Tibial artery (tissue), 4 donors: ENCODE results near the gene GRIK2.

Experiments
- DNase-seq, 2 donors: peaks; one replicate each; pipeline ENCODE4 v3.0.0-alpha.2; 2019
- H3K27ac ChIP-seq, 2 donors: fragments of 200-600 bp; sonication (generic) in 1 of 2; 1 replicate in 1 of 2; 2 replicates in 1 of 2; pipeline ENCODE4 v1.5.1; 2018 to 2019; ENCODE audit warnings: mild to moderate bottlenecking in 1 of 2
- H3K27me3 ChIP-seq, 2 donors: fragments of 200-600 bp; sonication (generic) in 1 of 2; one replicate each; pipeline versions ENCODE4 v1.5.1 to v1.6.0; 2016 to 2019
- H3K36me3 ChIP-seq, 3 donors: fragments of 200-600 bp; sonication (generic) in 2 of 3; one replicate each; pipeline ENCODE4 v1.5.1; 2016 to 2019; ENCODE audit warnings: mild to moderate bottlenecking in 2 of 3
- H3K4me1 ChIP-seq, 4 donors: fragments of 200-600 bp; sonication (generic) in 2 of 4; 1 replicate in 3 of 4; 2 replicates in 1 of 4; pipeline ENCODE4 v1.5.1; 2016 to 2019
- H3K4me3 ChIP-seq, 2 donors: fragments of 200-600 bp; sonication (generic) in 1 of 2; 1 replicate in 1 of 2; 2 replicates in 1 of 2; pipeline ENCODE4 v1.5.1; 2018 to 2019; ENCODE audit warnings: mild to moderate bottlenecking in 2 of 2
- H3K9me3 ChIP-seq, 3 donors: fragments of 200-600 bp; sonication (generic) in 1 of 3; one replicate each; pipeline ENCODE4 v1.5.1; 2016 to 2019
- intact Hi-C: fragments of 100-400 bp; cut with DNase I; formaldehyde crosslinking; loops from one replicate; pipeline ENCODE4 v1.15.0; 2023; ENCODE audit warnings: low total_unique reads
- TF ChIP-seq, protein P1 (sequence below), 2 experiments: fragments of 200-600 bp in 1 of 2; fragments of 450-650 bp in 1 of 2; IDR thresholded peaks; one replicate each; pipeline ENCODE4 v1.5.1; 2017 to 2019; ENCODE audit warnings: antibody characterized with exemption in 2 of 2, mild to moderate bottlenecking in 1 of 2, moderate library complexity in 1 of 2

Gene GRIK2

DNA sequence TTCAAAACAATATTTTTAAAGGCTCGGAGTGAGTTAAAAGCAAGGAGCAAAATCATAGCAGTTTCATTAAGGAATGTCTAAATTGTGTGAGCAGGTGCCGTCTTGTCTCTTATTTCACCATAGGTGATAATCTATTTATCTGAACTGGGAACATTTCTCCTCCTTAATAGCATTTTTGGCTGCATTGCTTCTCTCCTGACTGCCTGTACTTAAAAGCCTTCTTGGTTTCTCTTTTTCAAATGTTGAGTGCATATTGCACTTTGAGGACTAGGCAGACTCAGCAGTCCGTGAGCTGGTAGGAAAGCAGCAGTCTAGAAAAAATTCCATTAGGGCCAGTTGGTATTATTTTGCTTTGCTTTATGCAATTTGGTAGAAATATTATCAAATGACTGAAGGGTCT is 645.9 kb downstream of the GRIK2 start:
- H3K36me3 ChIP-seq = no peaks in the 10 kb centered on the region
- H3K9me3 ChIP-seq = no peaks in the 10 kb centered on the region
- no peak for DNase-seq
- H3K4me1 ChIP-seq = no peaks in the 10 kb centered on the region
- no peaks in the 10 kb centered on the region for H3K27me3 ChIP-seq
- intact Hi-C loops = no loop called here
- no peak overlapping the region for H3K27ac ChIP-seq
- TF ChIP-seq, protein P1, sequence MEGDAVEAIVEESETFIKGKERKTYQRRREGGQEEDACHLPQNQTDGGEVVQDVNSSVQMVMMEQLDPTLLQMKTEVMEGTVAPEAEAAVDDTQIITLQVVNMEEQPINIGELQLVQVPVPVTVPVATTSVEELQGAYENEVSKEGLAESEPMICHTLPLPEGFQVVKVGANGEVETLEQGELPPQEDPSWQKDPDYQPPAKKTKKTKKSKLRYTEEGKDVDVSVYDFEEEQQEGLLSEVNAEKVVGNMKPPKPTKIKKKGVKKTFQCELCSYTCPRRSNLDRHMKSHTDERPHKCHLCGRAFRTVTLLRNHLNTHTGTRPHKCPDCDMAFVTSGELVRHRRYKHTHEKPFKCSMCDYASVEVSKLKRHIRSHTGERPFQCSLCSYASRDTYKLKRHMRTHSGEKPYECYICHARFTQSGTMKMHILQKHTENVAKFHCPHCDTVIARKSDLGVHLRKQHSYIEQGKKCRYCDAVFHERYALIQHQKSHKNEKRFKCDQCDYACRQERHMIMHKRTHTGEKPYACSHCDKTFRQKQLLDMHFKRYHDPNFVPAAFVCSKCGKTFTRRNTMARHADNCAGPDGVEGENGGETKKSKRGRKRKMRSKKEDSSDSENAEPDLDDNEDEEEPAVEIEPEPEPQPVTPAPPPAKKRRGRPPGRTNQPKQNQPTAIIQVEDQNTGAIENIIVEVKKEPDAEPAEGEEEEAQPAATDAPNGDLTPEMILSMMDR (IDR thresholded peaks at IDR 0.05) = no peak
- no peak overlapping the region for H3K4me3 ChIP-seq

DNA sequence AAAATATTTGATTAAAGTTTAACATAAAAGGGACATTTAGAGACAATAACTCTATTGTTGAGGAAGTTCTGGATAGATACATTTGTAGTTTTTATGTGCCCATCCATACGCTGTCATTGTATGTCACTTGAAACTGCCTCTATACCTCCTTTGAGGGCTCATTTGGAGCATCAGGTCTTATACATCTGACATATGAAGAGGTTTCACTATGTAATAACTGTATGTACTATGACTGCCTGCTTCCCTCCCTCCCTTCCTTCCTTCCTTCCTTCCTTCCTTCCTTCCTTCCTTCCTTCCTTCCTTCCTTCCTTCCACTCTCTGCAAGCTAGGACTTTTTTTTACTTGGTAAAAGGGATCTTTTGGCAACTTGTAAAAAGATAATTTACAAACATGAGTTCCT is 657.5 kb downstream of the GRIK2 start:
- DNase-seq = no peak

DNA sequence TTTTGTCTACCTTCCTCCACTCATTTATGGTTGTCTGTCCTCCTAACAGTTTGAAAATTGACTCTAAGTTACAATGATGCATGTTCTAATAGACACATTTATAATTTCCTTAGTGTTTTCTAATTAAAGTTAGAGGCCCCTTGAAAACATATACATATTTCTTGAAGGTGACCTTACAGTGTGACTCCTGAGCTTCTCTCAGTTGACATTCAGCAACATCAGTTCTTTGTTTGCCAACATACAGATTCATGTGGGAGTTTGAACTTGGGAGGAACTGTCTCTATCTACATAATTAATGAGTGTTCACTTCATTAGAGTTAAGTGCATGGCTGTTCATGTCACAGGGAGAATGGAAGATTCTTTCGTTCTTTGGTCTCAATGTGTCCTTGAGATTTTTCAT is 658.2 kb downstream of the GRIK2 start:
- TF ChIP-seq, protein P1 (IDR thresholded peaks at IDR 0.05) = no peak
- H3K27ac ChIP-seq = no peak overlapping the region
- intact Hi-C loops = no loop called here

More for the DNA sequence above, 657.5 kb downstream of the GRIK2 start:
- H3K9me3 ChIP-seq = no peaks in the 10 kb centered on the region
- H3K4me1 ChIP-seq = no peaks in the 10 kb centered on the region
- H3K27ac ChIP-seq = no peak overlapping the region
- no peaks in the 10 kb centered on the region for H3K36me3 ChIP-seq
- no peaks in the 10 kb centered on the region for H3K27me3 ChIP-seq
- intact Hi-C loops = no loop called here
- TF ChIP-seq, protein P1 (IDR thresholded peaks at IDR 0.05) = no peak
- H3K4me3 ChIP-seq = no peak overlapping the region

DNA sequence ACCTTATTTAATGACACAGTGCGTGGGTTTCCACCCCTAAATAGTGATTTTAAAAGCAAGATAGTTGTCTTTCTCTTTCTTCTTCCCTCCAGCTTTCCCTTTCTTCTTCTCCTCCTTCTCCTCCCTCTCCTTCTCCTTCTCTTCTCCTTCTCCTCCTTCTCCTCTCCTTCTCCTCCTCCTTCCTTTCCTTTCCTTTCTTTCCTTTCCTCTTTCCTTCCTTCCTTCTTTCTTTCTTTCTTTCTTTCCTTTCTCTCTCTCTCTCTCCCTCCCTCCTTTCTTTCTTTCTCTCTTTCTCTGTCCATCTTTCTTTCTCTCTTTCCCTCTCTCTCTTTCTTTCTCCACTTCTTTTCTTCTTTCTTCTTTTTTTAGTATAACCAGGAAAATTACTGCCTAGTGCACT is 670.6 kb downstream of the GRIK2 start:
- Histone ChIP-seq H3K4me1 (no peaks in the 10 kb centered on the region), H3K4me3 (no peak overlapping the region), H3K36me3 (no peaks in the 10 kb centered on the region), H3K9me3 (no peaks in the 10 kb centered on the region), H3K27ac (no peak overlapping the region), H3K27me3 (no peaks in the 10 kb centered on the region)
- DNase-seq = no peak
- intact Hi-C loops = no loop called here
- TF ChIP-seq, protein P1 (IDR thresholded peaks at IDR 0.05) = no peak

More for the DNA sequence above, 658.2 kb downstream of the GRIK2 start:
- Histone ChIP-seq H3K4me3 (no peak overlapping the region), H3K9me3 (no peaks in the 10 kb centered on the region), H3K27me3 (no peaks in the 10 kb centered on the region), H3K36me3 (no peaks in the 10 kb centered on the region), H3K4me1 (no peaks in the 10 kb centered on the region)
- no peak for DNase-seq

DNA sequence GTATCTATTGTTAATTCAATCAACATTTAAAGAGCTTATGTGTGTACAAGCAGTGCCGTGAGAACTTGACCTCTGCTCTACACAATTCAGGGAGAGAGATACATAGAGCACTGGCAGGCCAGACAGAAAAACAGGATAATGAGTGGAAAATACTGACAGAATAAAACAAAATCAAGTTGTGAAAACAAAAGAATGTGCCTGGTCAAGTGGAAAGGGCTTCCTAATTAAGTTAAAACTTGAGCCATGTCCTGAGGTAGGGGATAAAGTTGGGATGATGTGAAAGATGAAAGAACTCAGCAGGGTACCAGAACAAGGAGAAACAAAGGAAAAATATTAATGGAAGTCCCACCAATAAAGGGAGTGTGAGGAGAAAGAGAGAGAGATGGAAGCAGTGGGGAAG is 672.8 kb downstream of the GRIK2 start:
- no peaks in the 10 kb centered on the region for H3K27me3 ChIP-seq
- TF ChIP-seq, protein P1 (IDR thresholded peaks at IDR 0.05) = no peak
- intact Hi-C loops = no loop called here
- H3K36me3 ChIP-seq = no peaks in the 10 kb centered on the region
- no peaks in the 10 kb centered on the region for H3K4me1 ChIP-seq
- no peak overlapping the region for H3K27ac ChIP-seq
- H3K9me3 ChIP-seq = no peaks in the 10 kb centered on the region
- H3K4me3 ChIP-seq = no peak overlapping the region
- DNase-seq = no peak

DNA sequence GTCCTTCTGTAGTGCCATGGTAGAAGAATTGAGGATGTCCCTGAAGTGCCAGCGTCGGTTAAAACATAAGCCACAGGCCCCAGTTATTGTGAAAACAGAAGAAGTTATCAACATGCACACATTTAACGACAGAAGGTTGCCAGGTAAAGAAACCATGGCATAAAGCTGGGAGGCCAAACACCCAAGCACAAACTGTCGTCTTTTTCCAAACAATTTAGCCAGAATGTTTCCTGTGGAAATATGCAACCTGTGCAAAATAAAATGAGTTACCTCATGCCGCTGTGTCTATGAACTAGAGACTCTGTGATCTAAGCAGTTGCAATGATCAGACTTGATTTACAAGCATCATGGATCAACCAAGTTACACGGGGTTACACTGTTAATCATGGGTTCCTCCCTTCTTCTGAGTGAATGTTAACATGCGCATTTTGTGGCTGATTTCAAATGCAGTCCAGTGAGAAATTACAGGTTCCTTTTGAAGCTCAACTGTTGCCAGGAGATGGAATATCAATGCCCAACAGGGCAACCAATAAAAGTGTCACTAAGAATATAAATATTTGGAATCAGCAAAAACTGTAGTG is 674.9 kb downstream of the GRIK2 start:
- intact Hi-C loops = no loop called here

More for the DNA sequence above, 674.9 kb downstream of the GRIK2 start:
- H3K27ac ChIP-seq = no peak overlapping the region
- no peaks in the 10 kb centered on the region for H3K4me1 ChIP-seq
- H3K27me3 ChIP-seq = no peaks in the 10 kb centered on the region
- no peaks in the 10 kb centered on the region for H3K36me3 ChIP-seq
- H3K9me3 ChIP-seq = no peaks in the 10 kb centered on the region
- no peak for DNase-seq
- TF ChIP-seq, protein P1 (IDR thresholded peaks at IDR 0.05) = no peak
- H3K4me3 ChIP-seq = no peak overlapping the region
